8988T (cell line): ENCODE data around the gene ERBB4.

Source experiments
- DNase-seq: peaks from one replicate; pipeline ENCODE4 v3.0.0; 2011

Gene ERBB4

DNA sequence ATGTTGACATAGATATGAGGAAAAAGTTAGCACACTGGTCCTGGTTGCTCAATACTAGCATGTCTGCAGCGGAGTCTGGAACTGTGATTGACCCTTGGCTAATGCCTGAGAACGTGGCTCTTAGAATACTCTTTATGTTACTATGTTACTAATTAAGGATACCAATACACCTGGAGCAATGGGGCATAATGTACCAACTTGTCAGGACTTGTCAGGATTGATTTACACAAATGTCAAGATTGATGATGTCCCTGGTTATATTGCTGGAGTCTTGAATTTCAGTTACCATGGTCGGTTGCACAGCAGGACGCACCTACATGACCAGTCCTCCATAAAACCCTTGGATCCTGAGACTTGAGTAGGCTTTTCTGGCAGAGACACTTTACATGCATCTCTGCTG, 1171.3 kb downstream of the ERBB4 start:
- DNase-seq, result no peak

DNA sequence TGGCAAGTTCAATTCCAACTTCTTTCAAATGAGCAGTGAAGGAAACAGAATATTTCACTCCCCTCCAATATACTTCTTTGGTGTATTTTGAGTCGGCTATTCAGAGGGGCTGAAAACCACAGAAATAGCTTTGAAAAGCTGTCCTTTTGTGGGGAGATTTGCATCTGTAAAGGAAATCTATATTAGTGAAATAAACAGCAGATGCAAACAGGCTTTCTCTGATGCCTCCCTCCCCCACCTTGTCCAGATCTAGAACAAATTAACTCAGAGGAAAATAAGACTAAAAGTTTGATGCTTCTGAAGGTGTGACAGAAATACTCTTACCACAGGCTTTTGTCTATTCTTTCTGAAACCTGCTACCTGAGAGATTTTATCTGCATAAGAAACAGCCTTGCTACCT, 1173.7 kb downstream of the ERBB4 start:
- DNase-seq, result no peak

DNA sequence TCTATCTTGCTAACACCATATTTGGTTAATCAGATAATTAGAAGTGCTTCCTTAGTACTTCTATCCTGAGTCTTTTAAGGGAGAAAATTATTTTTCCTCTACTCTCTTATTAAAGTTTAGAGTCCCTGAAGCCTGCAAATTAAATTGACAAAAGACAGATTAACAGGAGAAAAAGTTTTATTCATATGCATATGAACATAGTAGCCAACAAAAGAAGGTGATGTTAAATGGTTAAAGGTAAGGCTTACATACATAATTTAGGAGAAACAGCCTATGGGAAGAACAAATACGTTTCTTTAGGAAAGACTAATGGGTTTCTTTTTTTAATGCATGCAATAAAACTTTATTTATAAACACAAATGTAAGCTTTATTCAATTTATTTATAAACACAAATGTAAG, 1177.2 kb downstream of the ERBB4 start:
- DNase-seq, result no peak

DNA sequence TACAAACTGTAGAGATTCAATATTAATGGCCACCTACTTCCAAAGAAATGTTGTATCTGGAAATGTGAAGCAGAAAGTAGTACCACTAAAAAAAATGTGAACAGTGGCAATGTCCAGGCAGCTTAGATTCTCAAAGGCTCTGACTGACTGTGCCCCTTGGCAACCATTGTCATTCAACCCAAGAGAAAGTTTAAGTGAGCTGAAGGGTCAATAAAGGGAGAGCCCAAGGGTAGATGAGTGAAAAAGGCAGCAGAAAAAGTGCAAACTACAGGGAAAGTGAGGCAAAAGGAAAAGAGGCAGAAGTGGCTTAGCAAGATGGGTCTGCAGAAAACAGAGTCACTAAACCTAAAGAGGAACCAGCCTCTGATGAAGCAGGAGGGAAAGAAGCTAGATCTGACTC, 1179.3 kb downstream of the ERBB4 start:
- DNase-seq, result no peak

DNA sequence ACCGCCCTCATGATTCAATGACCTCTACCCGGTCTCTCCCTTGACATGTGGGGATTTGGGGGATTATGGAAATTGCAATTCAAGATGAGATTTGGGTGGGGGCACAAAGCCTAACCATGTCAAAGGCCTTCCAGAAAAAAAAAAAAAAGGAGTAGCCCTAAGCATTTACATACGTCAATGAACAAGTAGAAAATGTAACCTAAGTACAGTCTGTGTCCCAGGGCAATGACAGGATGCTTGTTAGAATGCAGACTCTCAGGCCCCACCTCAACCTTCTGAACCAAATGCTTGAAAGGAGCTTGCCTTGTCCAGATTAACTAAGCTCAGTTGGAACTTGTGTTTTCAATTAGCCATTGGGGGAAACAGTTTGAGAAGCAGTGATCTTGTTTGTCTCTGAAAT, 1180.1 kb downstream of the ERBB4 start:
- DNase-seq, result no peak

DNA sequence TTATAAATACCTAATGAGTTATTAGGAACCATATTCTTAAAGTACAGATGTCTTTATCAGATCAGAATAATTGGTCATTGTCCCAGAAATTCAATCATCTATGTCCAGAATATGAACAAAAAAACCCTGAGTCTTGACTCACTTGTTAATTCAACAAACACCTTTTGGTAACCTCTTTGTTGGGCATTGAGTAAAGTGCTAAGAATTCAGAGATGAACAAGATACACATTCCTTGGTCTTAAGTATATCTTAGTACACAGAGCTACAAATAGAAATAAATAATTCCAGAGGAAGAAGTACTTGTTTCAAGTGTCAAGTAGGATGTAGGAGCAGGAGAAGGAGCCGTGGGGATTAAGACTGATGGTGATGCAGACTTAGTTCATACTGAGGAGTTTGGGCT, 1184.1 kb downstream of the ERBB4 start:
- DNase-seq, result no peak

DNA sequence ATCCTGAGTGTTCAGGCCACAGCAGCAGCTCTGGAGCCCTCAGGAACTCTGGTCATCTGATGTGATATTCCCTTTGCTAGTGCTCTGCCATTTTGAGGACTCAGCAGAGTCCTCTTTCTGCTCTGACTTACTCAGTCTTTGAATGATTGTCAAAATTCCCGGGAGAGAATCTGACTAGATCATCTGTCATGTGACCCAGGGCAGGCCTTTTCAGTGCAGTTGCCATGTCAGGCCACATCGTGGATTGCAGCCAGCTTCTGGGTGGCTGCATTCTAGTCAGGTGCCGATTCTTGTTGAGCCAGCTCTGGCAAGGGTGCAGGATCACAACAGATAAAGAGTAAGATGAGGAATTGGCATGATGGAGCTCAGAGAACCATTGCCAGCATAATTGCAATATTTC, 1186.6 kb downstream of the ERBB4 start:
- DNase-seq, result no peak

DNA sequence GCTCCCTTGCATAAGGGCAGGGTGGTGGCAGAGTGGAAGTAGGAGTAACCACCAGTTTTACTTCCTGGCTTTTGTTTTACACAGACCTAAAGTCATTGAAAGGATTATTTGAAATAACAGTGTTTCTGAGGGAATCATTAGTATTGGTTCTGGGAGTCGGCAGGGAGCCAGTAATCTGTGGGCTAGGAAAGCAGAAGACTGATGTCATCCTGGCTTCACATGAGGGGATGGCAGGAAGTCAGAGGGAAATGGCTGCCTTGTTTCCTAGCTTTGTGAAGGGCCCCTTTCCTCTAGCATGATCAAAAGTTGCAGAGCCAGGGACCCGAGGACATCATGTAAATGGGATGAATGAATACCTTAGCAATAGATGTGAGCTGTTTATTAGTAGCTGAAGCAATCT, 1189.6 kb downstream of the ERBB4 start:
- DNase-seq, result no peak

DNA sequence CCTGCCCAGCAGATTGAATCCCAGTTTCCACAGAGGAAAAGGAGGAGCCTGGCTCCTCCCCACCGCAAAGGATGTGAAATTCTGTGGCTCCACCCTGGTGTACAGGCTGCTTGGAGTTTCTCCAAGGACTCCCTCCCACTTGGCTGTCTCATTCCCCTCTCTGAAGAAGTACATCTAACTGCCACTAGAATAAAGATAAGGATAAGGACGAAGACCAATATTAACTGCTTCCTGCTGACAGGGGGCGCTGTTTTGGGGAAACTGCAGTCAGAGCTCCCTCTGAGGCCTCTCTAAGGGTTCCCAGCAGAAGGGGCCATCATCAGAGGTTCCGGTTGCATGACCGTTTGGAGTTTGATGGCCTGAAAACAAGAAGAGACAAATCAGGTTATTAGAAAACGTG, 1191.3 kb downstream of the ERBB4 start:
- no peak for DNase-seq

DNA sequence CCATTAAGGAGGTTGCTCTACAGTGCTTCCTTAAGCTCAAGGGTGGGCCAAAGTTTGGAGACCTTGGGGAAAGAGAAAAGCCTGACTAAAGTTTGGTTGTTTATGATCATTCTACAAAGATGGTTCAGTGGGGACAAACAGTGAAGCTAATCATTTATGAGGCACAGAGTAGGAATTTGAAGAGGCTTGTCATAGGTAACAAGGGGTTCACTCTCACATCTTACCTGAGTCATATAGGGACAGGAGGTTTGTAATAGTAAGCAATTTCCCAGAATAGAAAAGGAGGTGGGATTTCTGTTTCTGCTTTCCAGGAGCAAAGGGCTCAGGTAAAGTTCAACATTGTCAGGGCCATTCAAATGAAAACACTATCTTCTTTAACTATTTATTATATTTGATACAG, 1194.3 kb downstream of the ERBB4 start:
- no peak for DNase-seq

DNA sequence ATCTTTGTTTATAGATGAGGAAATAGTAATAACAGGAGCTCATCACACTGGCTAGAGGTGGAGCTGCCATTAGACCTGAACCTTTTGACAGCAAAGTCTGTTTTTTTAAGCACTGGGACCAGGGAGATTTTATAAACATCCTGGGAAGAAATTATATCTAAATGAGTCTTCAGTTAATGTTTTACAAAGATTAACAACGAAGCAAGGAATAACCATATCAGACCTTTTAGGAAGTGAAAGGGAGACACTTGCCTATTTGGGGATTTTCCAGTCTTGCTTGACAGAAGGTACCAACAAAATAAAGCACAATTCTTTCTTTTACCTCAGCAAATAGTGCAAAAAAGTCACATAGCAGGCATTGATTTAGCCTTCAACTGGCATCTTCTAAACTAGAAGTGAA, 1205.2 kb downstream of the ERBB4 start:
- DNase-seq, result no peak

DNA sequence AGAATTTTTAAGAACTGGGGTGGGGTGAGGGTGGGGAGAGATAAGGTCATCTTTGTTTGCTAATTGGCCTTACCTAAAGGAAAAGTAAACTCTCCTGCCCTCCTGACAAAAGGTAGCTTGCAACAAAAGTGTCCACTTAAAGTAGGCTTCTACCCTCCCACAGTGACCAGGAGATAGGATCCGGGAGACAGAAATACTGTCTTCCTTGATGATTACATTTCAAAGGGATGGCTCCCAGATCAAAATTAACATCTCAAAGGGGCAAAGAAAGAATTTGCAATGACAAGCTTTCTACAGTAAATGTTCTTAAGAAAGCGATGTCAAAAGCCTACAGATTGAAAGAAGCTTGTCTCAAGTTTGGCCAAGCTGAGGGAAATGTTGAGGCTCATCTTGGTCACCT, 1206.9 kb downstream of the ERBB4 start:
- no peak for DNase-seq

DNA sequence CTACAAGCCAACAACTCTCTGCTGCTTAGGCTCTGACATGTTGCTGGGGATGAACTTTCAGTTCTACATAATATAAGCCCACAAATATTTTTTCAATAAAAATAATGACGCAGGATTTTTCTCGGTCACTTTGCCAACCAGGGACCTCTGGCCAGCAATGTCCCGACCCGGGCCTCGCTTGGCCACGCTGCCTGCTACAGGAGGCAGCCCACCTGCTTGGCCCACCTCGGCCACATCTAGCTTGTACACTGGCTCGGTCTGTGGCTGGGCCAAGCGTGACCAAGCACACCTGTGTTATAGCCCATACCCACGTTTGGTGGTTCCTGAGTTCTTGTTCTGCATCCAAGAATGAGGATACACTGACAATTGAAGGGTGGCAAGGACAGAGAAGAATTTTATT, 1208.7 kb downstream of the ERBB4 start:
- no peak for DNase-seq

DNA sequence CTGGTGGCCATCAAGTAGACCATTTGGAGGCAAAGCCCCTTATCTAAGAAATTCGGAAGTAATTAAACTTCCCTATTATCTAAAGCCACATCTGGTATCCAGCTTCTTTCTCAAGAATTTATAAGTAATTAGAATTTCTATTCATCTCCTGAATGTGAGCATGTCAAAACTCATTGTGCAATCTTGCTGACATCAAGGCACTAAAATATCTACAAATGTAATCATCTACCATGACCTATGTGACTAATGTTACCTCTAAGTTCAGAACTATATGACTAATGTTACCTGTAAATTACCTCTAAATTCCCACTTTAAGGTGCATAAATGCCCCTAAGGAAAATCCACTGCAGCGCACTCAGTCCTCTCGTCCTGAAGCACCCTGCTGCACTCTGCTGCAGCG, 1209.2 kb downstream of the ERBB4 start:
- DNase-seq, result no peak

DNA sequence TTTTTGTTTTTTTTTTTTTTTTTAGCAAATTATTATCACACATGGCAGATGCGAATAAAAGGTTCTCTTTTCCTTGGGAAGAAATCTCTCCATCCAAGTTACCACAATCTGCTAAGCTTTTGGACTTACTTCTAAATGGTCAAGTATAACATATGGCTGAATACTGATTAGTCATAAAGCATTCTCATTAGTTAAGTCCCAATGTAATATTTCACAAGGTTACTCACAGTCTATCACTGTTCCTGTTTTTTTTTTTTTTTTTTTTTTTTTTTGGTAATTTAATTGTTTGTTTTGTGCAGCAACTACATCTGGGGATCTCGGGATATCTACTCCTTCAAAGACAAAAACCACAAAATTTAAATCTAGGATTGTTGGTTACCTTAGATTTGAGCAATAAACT, 1210.5 kb downstream of the ERBB4 start:
- DNase-seq, result no peak
